GM23248 (cell line): ENCODE measurements around the gene PACSIN1.

Source experiments
- EZH2 ChIP-seq: fragments of 200-600 bp; sonication (generic); IDR thresholded peaks from 2 replicates; pipeline ENCODE4 v1.6.1; 2018; ENCODE audit warnings: antibody characterized with exemption, mild to moderate bottlenecking; ENCODE audit not compliant: insufficient read depth, poor library complexity, severe bottlenecking
- EZH2phosphoT487 ChIP-seq: fragments of 200-600 bp; sonication (generic); IDR thresholded peaks from 2 replicates; pipeline ENCODE4 v1.6.1; 2018; ENCODE audit warnings: antibody characterized with exemption, moderate library complexity, mild to moderate bottlenecking, low read depth; ENCODE audit not compliant: insufficient read depth

DNA sequence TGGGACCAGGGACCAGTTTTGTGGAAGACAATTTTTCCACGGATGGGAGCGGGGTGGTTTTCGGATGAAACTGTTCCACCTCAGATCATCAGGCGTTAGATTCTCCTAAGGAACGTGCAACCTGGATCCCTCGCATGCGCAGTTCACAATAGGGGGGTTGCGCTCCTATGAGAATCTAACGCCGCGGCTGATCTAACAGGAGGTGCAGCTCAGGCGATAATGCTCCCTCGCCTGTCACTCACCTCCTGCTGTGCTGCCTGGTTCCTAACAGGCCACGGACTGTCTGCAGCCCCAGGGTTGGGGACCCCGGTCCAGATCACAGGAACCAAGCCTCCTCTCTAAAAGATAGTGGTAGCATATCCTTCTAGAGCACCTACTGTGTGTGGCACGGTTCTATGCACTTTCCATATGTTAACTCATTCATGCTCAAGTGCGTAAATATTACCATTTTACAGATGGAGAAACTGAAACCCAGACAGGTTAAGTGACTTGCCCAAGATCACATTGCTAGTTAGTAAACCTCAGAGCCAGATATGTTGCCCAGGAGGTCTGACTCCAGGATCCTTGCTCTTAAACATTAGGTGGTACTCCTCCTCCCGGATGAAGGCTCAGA, 65.0 kb downstream of the PACSIN1 start:
- TF ChIP-seq EZH2 (no peak), EZH2phosphoT487 (no peak)
